Measurements from ENCODE around the gene CAMTA1.

CAMTA1 gene

DNA sequence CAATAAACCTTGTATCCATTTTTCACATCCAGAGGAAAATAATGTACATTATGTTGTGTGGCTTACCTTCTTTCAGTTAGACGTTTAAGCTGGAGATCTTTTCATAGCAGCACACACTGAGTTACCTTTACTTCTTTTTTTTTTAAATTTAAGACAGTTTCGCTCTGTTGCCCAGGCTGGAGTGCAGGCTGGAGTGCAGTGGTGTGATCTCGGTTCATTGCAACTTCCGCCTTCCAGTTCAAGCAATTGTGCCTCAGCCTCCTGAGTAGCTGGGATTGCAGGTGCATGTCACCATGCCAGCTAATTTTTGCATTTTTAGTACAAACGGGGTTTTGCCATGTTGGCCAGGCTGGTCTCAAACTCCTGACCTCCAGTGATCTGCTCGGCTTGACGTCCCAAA lies 7.4 kb upstream of the CAMTA1 start:
- DNase-seq: no peak

DNA sequence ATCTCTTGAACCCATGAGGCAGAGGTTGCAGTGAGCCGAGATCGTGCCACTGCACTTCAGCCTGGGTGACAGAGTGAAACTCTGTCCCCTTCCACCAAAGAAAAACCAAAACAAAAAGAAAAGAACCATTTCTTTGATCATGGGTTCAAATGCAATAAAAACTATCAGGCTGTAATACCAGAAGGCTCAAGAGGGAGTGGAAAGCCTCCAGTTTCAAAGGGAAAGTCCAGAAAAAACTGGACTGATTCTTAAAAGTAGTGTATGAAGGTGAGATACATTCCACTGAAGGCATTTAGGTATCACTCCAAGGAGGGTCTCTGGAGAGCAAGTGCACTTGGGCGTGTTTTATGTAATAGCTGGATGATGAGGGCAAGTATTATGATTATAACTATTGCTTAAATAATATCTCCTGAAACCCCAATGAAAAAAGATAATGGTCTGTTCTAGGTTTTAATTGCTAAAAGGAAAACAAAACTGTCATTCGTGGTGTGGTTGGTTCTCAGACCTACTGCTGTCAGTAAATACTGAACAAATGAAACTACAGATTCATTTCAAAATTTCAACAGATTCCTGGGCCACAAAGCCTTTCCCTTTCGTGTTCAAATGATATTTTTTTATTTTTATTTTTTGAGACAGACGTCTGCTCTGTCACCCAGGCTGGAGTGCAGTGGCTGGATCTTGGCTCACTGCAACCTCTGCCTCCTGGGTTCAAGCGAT lies 6.0 kb upstream of the CAMTA1 start:
- no peak for DNase-seq

DNA sequence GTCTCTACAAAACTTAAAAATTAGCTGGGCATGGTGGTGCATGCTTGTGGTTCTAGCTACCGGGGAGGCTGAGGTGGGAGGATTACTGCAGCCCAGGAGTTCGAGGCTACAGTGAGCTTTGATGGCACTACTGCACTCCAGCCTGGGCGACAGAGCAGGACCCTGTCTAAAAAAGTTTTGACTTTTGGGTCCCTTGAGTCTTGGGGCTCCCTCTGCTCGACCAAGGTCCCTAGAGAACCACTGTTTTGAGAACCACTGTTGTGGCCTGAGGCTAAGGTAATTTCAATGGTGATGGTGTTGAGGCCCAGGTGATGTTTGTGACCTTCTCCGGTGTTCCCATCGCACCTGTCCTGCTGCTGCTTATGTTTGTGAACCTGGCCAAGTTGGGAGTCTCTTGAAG lies 3.1 kb upstream of the CAMTA1 start:
- no peak for DNase-seq

DNA sequence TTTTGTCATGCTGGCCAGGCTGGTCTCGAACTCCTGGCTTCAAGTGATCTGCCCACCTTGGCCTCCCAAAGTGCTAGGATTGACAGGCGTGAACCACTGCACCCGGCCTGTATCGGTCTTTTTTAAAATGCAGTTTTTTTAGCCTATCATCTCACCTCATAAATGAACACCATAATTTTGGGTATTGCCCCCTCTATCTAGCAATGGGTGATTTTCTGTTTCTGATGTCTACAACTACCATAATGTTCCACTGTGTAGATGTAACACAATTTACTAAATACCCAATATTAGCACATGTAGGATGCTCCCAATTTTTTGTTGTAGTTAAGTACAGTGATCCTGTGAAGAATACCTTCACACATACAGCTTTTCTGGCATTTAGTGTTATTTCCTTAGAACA lies 2.0 kb upstream of the CAMTA1 start:
- no peak for DNase-seq

DNA sequence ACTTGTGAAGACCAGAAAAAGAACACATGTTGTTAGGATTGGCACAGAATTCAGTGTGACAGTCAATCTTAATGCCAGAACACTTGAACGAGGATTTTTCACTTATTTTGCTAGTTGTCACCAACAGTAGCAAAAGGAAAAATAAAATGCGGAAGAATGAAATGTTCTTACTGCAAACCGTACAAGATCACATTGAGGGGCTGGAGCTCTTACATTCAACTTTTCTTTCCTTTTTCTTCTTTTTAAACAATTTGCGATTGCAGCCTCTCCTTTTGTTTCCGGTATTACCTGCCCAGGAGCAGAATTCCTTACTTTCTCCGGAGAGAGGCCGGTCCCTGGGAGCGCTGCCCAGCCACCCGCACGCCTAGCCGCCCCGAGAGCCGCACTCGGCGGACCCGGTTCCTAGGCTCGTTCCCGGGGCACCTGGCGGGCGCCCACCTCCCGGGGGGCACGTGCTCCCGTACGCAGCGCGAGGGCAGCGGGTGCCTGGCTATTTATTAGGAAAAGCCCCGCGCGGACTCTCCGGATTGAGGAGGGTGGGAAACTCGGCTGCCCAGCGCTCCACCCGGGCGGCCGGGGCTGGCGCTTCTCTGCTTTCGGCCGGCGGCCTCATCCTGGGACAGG lies 1.2 kb upstream of the CAMTA1 start:
- no peak for DNase-seq

DNA sequence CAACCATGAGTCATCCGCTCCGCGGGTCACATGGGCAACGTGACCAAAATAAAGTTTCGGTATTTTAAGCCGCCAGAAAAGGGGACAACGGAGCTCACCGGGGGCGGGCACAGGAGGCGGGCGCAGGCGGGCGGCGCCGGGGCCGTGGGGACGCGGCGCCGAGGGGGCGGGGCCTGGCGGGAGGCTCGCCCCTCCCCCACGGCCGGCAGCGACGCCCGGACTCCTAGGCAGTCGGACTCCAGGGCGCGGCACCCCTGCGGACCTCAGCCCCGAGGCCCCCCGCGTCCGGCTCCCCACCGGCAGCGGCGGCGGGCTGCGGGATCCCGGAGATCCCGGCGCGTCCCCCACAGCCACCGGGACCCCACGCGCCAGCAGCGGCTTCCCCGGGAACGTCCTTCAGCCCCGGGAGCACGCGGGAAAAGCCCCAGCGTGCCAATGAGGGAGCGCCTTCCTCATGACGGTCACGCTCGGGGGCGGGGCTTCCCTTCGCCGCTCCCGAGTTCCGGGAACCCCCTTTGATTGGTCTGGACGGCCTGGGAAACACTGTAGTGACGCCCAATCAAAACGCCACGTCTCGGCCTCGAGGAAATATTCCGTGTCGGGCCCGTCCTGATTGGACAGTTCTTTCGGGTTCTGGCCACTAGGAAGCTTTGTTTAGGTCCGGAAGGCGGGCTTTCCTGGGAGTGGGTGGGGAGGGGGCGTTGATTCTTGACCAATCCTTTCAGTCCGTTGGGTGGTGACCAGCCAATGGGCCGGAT lies 515 bp upstream of the CAMTA1 start:
- peak; percentile 99 for DNase-seq

DNA sequence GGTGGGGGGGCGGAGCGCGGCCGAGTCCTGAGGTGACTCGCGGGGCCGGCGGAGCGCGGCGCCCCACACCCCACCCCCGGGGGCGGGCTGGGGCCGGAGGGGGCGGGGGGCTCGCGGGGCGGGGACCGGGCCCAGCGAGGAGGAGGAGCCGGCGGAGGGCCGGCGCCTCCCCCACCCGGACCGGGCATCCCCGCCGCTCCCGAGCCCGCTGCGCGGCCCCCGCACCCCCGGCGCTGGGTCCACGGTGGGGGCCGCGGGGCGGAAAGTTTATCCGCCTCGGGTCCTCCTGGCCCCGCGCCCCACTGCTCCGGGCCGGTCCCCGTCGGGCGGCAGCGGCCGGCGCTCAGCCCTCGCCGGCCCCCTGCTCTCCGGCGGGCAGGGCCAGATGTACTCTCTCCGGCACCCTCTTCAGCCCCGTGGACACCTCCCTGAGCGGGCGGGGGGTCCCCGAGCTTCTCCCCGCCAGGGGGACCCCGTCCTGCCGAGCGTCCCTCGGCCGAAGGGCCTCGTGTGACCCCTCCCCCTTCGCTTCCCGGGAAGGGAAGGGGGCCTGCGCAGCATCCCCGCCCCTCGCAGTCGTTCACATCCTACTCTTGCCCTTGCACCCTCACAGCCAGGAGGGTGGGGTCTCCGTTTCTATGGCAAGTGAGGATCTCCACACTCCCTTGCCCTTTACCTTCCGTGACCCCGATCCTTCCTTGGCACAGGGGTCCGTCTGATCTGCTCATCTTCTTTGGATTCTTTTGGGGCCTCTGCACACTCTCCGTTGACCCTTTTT lies 663 bp downstream of the CAMTA1 start:
- DNase-seq: no peak

DNA sequence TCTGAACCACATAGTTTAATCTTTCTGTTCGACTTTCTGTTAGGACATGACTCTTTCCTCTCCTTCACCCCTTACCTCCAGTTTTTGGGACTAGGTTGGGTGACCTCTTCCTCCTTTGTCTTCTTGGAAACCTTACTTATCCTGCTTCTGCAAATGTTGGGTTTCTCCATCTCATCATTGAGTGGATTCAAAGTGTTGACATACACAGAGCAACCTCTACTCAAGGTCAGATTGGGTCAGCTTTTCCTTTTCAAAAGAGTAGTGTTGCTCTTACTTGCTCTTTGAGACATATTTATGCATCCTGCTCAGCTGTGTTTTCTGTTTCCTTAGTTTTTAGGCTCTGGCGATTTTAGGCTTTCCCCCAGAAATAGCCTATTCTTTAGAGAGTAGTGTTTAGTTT lies 3.7 kb downstream of the CAMTA1 start:
- DNase-seq: no peak

DNA sequence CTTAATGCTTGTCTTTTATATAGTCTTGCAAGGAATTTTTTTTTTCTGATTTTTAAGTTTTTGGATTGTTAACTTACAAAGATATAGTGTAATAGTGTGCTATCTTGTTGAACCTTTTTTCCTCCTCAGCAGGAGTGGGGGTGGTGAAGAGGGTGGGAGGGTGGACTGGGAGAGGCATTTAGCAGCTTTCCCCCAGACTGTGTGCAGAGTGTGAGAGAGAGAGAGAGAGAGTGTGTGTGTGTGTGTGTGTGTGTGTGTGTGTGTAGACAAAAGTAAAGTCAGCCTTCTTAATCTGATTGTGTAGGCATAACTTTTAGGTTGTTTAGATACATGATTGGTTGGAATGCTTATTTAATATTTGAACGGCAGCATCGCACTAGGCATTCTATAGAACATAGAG lies 4.9 kb downstream of the CAMTA1 start:
- DNase-seq: no peak

DNA sequence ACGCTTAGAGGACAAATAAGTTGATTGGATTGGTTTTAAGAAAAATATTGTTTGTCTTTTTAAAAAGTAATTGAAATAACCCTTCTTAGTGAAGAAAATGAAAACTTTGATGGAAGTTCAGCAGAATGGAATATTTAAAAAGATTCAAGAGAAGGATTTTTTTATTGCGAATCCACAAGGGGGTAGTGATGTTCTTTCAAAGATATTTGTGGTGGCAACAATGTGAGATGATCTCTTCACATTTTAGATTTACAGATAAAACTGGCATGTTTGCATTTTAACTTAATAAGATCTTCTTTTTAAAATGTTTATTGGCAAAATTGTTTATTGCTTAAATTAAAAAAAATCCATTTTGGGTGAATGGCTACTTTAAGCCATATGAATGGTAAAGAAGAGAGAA lies 8.9 kb downstream of the CAMTA1 start:
- no peak for DNase-seq

DNA sequence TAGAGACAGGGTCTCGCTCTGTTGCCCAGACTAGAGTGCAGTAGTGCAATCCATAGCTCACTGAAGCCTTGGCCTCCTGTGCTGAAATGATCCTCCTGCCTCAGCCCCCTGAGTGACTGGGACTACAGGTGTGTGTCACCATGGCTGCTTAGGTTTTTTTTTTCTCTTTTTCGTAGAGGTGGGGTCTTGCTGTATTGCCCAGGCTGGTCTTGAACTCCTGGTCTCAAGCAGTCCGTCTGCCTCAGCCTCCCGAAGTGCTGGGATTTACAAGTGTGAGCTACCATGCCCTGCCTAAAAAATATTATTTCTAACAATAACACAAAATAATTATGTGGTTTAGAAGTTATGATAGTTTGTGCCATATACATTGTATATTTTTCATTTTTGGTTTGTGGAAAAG lies 9.9 kb downstream of the CAMTA1 start:
- no peak for DNase-seq

DNA sequence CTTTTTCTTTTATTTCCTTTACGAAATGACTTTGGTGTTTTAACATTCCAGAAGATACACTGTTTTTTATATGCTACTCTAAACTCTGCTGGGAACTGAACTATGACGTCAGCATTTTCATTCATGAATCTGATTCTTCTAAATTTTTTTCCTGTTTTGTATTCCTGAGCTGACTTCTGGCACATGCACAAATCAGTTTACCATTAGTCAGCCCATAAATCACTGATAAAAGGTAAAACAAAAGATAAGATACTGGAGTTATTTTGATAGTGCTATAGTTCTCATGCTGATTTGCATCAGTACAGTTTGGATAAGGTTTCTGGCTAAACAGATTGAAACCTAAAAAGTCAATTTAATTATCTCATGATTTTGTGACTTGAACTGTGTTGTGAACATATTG lies 10.4 kb downstream of the CAMTA1 start:
- DNase-seq: peak; percentile 78

DNA sequence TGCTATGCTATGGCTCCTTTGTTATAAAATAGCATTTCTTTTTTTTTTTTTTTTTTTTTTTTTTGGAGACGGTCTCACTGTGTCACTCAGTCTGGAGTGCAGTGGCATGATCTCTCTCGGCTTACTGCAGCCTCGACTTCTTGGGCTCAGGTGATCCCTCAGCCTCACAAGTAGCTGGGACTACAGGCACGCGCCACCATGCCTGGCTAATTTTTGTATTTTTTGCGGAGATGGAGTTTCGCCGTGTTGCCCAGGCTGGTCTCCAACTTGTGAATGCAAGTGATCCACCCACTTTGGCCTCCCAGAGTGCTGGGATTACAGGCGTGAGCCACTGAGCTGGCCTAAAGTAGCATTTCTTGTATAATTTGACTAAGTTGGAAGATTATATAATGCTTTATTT lies 10.8 kb downstream of the CAMTA1 start:
- DNase-seq: no peak

DNA sequence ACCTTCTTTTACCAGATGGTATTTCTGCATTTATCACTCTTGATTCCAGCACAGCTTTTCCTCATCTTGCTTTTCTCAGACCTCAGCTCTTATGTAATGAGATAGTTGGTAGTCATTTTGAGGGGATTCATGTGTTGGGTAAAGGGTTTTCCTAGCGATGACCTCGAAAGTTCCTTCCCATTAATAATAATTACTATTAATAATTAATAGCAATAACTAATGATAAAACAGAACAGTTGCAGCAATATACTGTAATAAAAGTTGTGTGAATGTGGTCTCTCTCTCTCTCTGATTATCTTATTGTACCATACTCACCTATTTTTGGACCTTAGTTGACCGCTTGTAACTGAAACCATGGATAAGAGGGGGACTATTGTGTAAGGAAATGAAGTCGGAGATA lies 14.2 kb downstream of the CAMTA1 start:
- DNase-seq: no peak

DNA sequence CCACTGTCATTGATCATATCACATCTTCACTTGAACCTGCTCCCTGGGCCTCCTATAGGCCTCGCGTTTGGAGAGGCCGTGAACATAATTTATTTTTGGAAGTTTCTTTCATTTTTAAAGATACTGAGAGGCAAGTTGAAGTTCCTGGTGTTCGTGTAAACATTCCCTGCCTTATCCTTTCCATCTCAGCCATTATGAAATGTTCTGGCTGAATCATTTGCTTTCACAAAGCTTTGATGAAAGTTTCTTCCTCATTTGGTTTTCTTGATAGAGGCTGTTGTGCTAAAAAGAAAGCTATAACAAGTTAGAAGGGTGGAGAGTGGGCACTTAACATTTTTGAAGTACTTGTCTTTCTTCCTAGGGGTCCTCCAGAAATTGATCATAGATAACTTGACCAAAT lies 15.5 kb downstream of the CAMTA1 start:
- peak; percentile 8 for DNase-seq

DNA sequence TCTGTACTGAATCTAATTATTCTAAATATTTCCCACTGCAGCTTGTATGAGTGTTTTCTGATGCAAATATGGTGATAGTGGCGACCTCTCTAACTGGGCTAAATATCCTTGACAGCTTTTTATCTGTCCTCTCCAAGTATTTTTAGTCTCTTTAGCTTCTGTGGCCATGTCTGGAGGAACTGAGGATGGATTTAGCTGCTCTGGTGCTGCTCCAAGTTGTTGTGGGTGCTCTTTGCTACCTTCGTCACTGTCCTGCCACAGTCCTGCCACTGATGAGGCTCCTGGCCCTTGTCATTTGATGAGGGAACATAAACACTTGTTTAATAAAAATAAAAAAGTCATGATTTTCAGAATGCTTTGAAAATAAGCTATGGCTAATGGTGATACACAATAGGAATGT lies 15.9 kb downstream of the CAMTA1 start:
- no peak for DNase-seq

DNA sequence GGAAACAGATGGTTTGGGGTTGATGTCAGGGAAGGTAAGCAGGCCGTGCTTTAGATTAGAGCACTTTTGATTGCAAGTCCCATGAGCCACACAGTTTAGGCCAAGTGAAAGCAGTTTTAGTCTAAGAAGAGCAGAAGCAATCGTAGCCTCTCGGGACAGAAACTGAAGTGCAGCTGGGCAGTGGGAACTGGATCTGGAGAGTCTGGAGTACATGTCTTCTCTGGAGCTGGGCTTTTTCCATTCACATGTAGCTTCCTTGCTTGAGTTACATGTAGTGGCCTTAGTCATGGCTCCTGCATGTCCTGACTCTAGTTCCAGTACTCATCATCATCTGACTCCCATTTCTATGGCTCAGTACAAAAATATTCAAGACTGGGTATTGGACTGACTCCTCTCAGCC lies 16.7 kb downstream of the CAMTA1 start:
- no peak for DNase-seq

DNA sequence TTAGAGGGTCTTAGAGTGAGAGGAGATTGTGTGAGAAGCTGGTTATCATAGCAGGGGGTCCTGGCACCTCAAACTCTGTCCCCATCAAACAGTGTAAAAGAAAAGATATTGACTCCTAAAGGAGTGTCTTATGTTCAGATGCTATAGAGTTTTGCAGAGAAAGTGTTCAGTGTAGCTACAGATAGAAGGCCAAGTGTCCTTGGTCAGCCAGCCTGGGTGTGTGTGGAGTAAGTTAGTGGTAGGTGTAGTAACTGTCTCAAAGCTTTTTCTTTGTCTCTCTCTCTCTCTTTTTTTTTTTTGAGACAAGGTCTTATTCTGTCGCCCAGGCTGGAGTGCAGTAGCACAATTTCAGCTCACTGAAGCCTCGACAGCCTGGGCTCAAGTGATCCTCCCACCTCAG lies 17.2 kb downstream of the CAMTA1 start:
- DNase-seq: no peak

DNA sequence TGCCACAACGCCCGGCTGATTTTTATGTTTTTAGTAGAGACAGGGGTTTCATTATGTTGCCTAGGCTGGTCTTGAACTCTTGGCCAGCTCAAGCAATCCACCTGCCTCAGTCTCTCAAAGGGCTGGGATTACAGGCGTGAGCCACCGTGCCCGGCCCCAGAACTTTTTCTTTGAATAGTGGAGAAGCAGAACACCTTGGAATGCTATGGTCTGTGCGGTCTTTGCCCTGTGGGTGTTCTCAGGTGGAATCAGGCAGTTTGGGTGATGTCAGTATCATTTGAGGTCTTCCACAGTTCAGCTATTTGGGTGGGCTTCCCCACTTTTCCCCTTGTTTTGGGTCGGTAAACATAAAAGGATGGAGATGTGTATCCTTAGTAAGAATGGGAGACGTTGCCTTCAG lies 17.6 kb downstream of the CAMTA1 start:
- DNase-seq: no peak

DNA sequence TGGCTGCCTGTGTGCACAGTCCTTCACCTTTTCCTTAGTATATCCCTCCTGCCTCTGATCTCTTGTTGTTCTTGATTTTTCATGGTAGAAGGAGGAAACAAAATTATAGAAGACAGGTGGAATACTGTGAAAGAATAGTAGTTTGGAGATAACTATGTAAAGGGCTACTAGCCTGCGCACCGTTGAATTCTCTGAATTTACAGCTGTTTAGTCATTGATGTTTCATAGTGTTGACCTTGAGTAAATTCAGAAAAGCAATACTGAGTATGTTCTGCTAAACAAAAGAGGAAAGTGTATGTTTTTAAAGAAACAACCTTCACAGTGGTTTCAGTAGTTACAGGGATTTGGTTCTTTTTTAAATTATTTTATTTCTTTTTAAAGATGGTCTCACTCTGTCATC lies 18.1 kb downstream of the CAMTA1 start:
- no peak for DNase-seq

DNA sequence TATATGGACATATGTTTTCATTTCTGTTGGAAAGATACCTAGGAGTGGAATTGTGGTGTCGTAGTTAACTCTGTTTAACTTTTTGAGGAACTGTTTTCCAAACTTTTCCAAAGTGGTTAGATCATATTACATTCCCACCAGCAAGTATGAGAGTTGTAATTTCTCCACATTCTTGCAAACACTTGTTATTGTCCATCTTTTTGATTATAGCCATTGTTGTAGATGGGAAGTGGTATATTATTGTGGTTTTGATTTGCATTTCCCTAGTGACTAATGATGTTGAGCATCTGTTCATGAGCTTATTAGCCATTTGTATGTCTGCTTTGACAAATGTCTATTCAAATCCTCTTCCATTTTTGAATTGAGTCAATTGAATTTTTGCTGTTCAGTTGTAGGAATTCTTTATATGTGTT lies 19.8 kb downstream of the CAMTA1 start:
- no peak for DNase-seq

DNA sequence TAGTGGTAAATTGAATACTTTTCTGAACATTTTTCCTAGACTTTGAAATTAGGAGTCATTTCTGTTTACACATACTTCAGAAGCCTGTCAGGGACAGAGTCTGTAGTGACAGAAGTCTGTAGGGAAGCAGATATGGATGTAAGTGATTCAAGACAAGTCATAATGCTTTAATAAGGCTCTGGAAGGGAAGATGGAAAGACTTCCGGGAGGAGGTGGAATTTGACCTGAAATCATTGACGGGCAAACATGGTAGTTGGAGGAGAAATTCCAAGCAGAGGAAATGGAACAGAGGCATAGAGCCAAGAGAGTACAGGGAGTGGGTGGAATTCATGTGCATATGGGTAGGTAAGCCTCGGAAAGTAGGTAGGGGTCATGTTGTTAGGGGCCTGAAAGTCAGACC lies 22.5 kb downstream of the CAMTA1 start:
- no peak for DNase-seq

DNA sequence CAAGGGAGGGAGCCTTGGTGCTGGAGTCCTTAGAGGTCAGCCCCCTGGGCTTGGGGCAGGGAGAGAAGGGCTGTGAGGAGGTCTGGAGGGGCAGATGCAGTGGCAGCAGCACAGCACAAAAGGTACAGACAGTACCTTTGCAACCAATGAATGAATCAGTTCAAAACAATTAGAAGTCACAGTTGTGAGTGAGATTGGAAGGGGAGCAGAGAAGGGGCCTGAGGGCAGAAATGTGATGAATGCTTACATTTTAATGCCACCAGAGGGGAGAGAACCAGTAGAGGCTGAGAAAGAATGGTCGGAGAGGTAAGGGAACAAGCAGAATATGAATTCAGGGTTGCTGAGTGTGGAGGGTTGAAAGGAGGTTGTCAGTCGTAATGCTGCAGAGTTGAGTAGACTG lies 24.2 kb downstream of the CAMTA1 start:
- no peak for DNase-seq
